ENCODE measurements around the gene ITIH4. TPM values are rescaled to one million over a fixed set of nuclear protein-coding genes. Genes with fewer than 3 reads are reported as not detected.

ITIH4 gene
- total and polyA plus RNA-seq, 4 donors: 25.0 to 368 (median 72.1) TPM

DNA sequence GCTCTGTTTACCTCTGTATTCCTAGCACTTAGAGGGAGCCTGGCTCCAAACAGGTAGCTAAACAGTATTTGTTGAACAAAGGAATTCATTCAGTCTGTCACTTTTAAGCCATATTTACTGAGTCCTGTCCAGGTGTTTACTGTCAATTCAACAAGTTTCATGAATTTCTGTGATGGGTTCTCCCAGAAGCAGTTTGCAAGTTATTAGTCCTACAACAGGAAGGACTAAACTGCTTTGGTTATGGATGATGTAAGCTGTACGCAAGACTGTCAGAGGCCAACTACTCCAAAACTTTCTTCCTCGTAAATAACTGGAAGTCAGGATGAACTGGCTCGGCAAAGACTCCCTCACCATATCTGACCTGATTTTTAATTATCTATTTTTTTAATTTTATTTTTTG is 41.8 kb upstream of the ITIH4 start:
- no peak overlapping the region for H3K4me3 ChIP-seq (ENCODE audit: low read length in 2 of 2)
- peaks cover 0 to 6% of the 10 kb centered on the region in 2 donors for H3K4me1 ChIP-seq (ENCODE audit: control insufficient read depth in 1 of 2, insufficient read depth in 2 of 2, low read length in 2 of 2)
- no peaks in the 10 kb centered on the region for H3K9me3 ChIP-seq (ENCODE audit: control insufficient read depth, low read length)
- intact Hi-C loops (cut with DNase I): no loop called here
- DNase-seq: no peak
- WGBS, 2 donors: 87 to 89% methylated on average over 3 of the region's 3 CpGs
- ATAC-seq (ENCODE audit: low FRiP score): no peak
- H3K27me3 ChIP-seq (ENCODE audit: control insufficient read depth in 1 of 2, insufficient read depth in 2 of 2, low read length in 1 of 2): no peaks in the 10 kb centered on the region
- H3K36me3 ChIP-seq (ENCODE audit: control insufficient read depth in 1 of 2, insufficient read depth in 2 of 2, low read length in 1 of 2): no peaks in the 10 kb centered on the region
- no peak overlapping the region for H3K27ac ChIP-seq (ENCODE audit: low read depth in 1 of 2, low read length in 2 of 2)

DNA sequence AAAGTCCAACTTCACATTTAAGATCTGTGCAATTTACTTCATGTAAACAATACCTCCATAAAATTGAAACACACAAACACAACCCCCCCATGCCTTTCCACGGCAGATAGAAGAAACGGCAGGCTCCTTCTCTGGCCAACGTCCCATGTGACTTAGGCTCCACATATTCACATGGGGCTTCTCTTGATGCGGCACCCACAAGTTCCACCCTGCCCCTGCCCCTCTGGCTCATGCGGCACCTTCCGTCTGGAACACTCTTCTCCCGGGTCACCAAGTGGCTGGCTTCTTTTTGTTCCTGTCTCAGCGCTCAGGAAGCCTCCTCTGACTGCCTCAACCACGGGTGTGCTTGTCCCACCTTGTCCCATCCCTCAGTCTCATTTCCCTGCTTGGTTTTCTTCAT is 41.3 kb upstream of the ITIH4 start:
- ATAC-seq (ENCODE audit: low FRiP score): no peak
- 67 to 71% methylated on average over 9 of the region's 9 CpGs for WGBS, 2 donors
- intact Hi-C loops (cut with DNase I): no loop called here

DNA sequence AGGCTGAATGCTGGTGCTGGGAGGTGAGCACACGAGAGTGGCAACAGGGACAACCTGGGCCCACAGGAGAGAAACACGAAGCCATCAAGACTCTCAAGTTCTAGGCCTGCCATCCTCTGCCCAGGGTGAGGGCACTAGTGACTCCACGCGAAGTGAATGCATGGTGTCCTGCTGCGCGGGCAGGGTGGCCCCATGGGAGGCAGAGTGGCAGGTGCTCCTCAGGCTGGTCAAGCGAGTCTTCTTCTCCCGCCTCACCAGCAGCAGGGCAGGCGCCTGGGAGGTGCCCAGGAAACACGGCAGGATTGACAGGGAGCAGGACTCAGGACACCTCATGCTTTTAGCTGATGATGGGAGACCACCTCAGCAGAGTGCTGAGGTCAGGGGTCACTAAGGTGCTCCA is 40.0 kb upstream of the ITIH4 start:
- intact Hi-C loops (cut with DNase I): no loop called here
- Histone ChIP-seq H3K9me3 (ENCODE audit: control insufficient read depth, low read length) (no peaks in the 10 kb centered on the region), H3K27me3 (ENCODE audit: control insufficient read depth in 1 of 2, insufficient read depth in 2 of 2, low read length in 1 of 2) (no peaks in the 10 kb centered on the region), H3K4me3 (ENCODE audit: low read length in 2 of 2) (no peak overlapping the region), H3K27ac (ENCODE audit: low read depth in 1 of 2, low read length in 2 of 2) (no peak overlapping the region), H3K4me1 (ENCODE audit: control insufficient read depth in 1 of 2, insufficient read depth in 2 of 2, low read length in 2 of 2) (peaks cover 0 to 6% of the 10 kb centered on the region in 2 donors), H3K36me3 (ENCODE audit: control insufficient read depth in 1 of 2, insufficient read depth in 2 of 2, low read length in 1 of 2) (no peaks in the 10 kb centered on the region)
- no peak for DNase-seq
- 94 to 97% methylated on average over 10 of the region's 10 CpGs for whole genome bisulfite sequencing, 2 donors
- ATAC-seq (ENCODE audit: low FRiP score): no peak

More for the DNA sequence above, 41.3 kb upstream of the ITIH4 start:
- H3K9me3 ChIP-seq (ENCODE audit: control insufficient read depth, low read length): no peaks in the 10 kb centered on the region
- no peak for DNase-seq
- peaks cover 0 to 6% of the 10 kb centered on the region in 2 donors for H3K4me1 ChIP-seq (ENCODE audit: control insufficient read depth in 1 of 2, insufficient read depth in 2 of 2, low read length in 2 of 2)
- H3K36me3 ChIP-seq (ENCODE audit: control insufficient read depth in 1 of 2, insufficient read depth in 2 of 2, low read length in 1 of 2): no peaks in the 10 kb centered on the region
- no peak overlapping the region for H3K27ac ChIP-seq (ENCODE audit: low read depth in 1 of 2, low read length in 2 of 2)
- H3K27me3 ChIP-seq (ENCODE audit: control insufficient read depth in 1 of 2, insufficient read depth in 2 of 2, low read length in 1 of 2): no peaks in the 10 kb centered on the region
- H3K4me3 ChIP-seq (ENCODE audit: low read length in 2 of 2): no peak overlapping the region

DNA sequence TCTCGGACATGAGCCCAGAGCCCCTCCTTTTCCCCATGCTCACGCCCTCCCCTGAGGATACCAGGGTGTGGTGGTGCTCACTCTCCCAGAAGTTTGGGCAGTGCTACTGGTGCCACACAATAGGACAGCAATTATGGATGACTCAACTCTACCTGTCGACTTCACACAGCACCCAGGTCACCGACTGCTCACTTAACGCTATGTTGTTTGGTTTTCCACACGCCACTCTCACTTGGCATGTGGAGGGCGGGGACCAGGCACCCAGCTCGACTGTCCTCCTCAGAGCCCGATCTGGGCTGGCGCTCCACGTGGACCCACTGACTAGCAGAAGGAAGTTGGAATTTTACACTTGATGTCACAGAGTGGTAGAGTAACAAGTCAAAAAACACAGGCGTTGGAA is 36.0 kb upstream of the ITIH4 start:
- no peak for ATAC-seq (ENCODE audit: low FRiP score)
- H3K9me3 ChIP-seq (ENCODE audit: control insufficient read depth, low read length): no peaks in the 10 kb centered on the region
- WGBS, 2 donors: 94 to 95% methylated on average over 12 of the region's 12 CpGs
- H3K4me1 ChIP-seq (ENCODE audit: control insufficient read depth in 1 of 2, insufficient read depth in 2 of 2, low read length in 2 of 2): no peaks in the 10 kb centered on the region
- intact Hi-C loops (cut with DNase I): no loop called here
- no peak for DNase-seq
- no peaks in the 10 kb centered on the region for H3K27me3 ChIP-seq (ENCODE audit: control insufficient read depth in 1 of 2, insufficient read depth in 2 of 2, low read length in 1 of 2)
- no peak overlapping the region for H3K27ac ChIP-seq (ENCODE audit: low read depth in 1 of 2, low read length in 2 of 2)
- H3K36me3 ChIP-seq (ENCODE audit: control insufficient read depth in 1 of 2, insufficient read depth in 2 of 2, low read length in 1 of 2): no peaks in the 10 kb centered on the region
- H3K4me3 ChIP-seq (ENCODE audit: low read length in 2 of 2): no peak overlapping the region

DNA sequence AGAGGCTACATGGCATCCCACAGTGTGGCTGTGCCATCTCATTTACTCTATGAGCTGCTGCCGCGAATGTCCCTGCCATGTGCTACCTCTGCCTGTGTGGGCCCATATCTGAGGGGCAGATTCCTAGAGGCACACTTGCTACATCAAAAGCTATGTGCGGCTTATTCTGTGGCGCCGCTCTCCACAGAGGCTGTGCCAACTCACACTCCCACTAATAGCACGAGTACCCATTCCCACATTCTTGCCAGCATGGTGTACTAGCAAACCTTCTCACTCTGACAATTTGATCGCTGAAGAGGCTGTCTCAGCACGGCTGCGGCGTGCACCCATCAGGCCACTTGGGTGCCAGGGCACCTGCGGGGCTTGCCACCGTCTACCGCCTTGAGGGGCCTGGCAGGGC is 35.5 kb upstream of the ITIH4 start:
- H3K36me3 ChIP-seq (ENCODE audit: control insufficient read depth in 1 of 2, insufficient read depth in 2 of 2, low read length in 1 of 2): no peaks in the 10 kb centered on the region
- H3K4me1 ChIP-seq (ENCODE audit: control insufficient read depth in 1 of 2, insufficient read depth in 2 of 2, low read length in 2 of 2): no peaks in the 10 kb centered on the region
- no peaks in the 10 kb centered on the region for H3K9me3 ChIP-seq (ENCODE audit: control insufficient read depth, low read length)
- no peak for ATAC-seq (ENCODE audit: low FRiP score)
- no peak for DNase-seq
- H3K27ac ChIP-seq (ENCODE audit: low read depth in 1 of 2, low read length in 2 of 2): no peak overlapping the region
- H3K27me3 ChIP-seq (ENCODE audit: control insufficient read depth in 1 of 2, insufficient read depth in 2 of 2, low read length in 1 of 2): no peaks in the 10 kb centered on the region
- WGBS, 2 donors: 94% methylated on average over 13 of the region's 13 CpGs
- intact Hi-C loops (cut with DNase I): no loop called here
- H3K4me3 ChIP-seq (ENCODE audit: low read length in 2 of 2): no peak overlapping the region

DNA sequence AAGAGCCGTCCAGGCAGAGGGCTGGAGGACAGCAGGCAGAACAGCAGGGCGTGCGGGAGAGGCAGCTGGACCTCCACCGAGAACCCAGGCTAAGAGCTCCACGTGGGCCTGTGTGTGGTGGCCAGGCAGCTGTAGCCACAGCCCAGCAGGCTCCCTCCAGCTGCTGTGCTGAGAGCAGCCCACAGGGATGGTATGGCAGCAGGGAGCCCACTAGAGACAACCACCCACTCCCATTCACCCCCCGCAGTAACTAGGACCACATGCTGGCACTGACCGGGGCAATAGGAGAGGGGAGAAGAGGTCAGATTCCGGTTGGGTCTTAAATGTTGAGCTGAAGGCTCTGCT is 29.9 kb upstream of the ITIH4 start:
- H3K27me3 ChIP-seq (ENCODE audit: control insufficient read depth in 1 of 2, insufficient read depth in 2 of 2, low read length in 1 of 2): no peaks in the 10 kb centered on the region
- DNase-seq: no peak
- no peaks in the 10 kb centered on the region for H3K9me3 ChIP-seq (ENCODE audit: control insufficient read depth, low read length)
- no peak for ATAC-seq (ENCODE audit: low FRiP score)
- H3K4me1 ChIP-seq (ENCODE audit: control insufficient read depth in 1 of 2, insufficient read depth in 2 of 2, low read length in 2 of 2): no peaks in the 10 kb centered on the region
- H3K36me3 ChIP-seq (ENCODE audit: control insufficient read depth in 1 of 2, insufficient read depth in 2 of 2, low read length in 1 of 2): no peaks in the 10 kb centered on the region
- WGBS, 2 donors: 77 to 78% methylated on average over 8 of the region's 8 CpGs
- H3K27ac ChIP-seq (ENCODE audit: low read depth in 1 of 2, low read length in 2 of 2): no peak overlapping the region
- no peak overlapping the region for H3K4me3 ChIP-seq (ENCODE audit: low read length in 2 of 2)
- intact Hi-C loops (cut with DNase I): no loop called here

DNA sequence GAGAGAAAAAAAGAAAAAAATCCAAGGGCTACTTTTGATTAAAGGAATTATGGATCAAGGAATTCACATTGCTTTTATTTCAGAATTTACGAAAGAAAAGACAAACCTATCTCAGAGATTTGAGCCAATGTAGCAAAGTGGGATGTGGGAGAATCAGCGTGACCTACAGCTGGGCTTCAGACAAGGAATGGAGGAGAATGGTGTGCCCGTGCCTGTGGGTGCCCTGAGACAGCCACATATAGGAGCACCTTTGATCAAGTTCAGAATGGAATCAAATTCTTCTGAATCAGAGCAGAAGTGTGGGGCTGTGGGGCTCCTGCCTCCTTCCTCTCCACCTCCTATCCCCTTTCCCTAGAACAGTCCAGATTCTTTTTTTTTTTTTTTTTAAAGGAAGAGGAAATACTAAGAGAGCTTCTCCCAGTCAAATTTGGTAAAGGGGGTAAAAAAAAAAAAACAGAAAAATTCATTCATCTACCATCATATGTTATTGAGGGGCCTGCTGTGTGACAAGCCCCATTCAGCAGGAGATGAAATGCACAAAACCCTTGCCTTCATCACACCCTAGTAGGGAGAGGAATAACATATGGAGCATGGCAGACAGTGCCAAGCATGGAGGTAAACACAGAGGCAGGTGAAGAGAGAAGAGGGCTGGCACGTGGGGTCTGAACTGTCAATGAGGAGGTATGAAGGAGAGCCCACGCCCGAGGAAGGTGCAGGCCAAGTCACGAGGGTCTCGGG is 29.4 kb upstream of the ITIH4 start:
- H3K9me3 ChIP-seq (ENCODE audit: control insufficient read depth, low read length): no peaks in the 10 kb centered on the region
- H3K27ac ChIP-seq (ENCODE audit: low read depth in 1 of 2, low read length in 2 of 2): no peak overlapping the region
- no peaks in the 10 kb centered on the region for H3K27me3 ChIP-seq (ENCODE audit: control insufficient read depth in 1 of 2, insufficient read depth in 2 of 2, low read length in 1 of 2)
- ATAC-seq (ENCODE audit: low FRiP score) (no peak), DNase-seq (no peak)
- no peaks in the 10 kb centered on the region for H3K4me1 ChIP-seq (ENCODE audit: control insufficient read depth in 1 of 2, insufficient read depth in 2 of 2, low read length in 2 of 2)
- intact Hi-C loops (cut with DNase I): loop anchor here in 1 of 2 donors (10.0 kb wide), 1 partner anchor 75 kb away; no protein-coding TSS in a partner anchor
- H3K4me3 ChIP-seq (ENCODE audit: low read length in 2 of 2): no peak overlapping the region
- H3K36me3 ChIP-seq (ENCODE audit: control insufficient read depth in 1 of 2, insufficient read depth in 2 of 2, low read length in 1 of 2): no peaks in the 10 kb centered on the region
- WGBS, 2 donors: 82 to 86% methylated on average over 8 of the region's 8 CpGs

DNA sequence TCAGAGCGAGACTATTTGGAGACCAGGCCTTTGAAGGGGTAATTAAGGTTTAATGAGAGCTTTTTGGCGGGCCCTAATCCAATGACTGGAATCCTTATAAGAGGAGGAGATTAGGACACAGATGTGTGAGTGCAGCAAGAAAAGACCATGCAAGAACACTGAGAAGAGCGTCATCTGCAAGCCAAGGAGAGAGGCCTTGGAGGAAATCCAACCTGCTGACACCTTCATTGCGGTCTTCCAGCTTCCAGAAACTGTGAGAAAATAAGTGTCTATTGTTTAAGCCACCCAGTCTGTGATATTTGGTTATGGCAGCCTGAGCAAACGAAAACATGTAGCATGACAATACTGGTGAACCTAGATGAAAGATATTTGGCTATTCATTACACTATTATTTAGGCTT is 27.4 kb upstream of the ITIH4 start:
- intact Hi-C loops (cut with DNase I): loop anchor here in 1 of 2 donors (10.0 kb wide), 1 partner anchor 77 kb away; no protein-coding TSS in a partner anchor
- H3K4me3 ChIP-seq (ENCODE audit: low read length in 2 of 2): no peak overlapping the region
- no peak for DNase-seq
- no peaks in the 10 kb centered on the region for H3K4me1 ChIP-seq (ENCODE audit: control insufficient read depth in 1 of 2, insufficient read depth in 2 of 2, low read length in 2 of 2)
- H3K27ac ChIP-seq (ENCODE audit: low read depth in 1 of 2, low read length in 2 of 2): no peak overlapping the region
- ATAC-seq (ENCODE audit: low FRiP score): no peak
- 92 to 93% methylated on average over 5 of the region's 5 CpGs for WGBS, 2 donors
- H3K36me3 ChIP-seq (ENCODE audit: control insufficient read depth in 1 of 2, insufficient read depth in 2 of 2, low read length in 1 of 2): no peaks in the 10 kb centered on the region
- H3K9me3 ChIP-seq (ENCODE audit: control insufficient read depth, low read length): no peaks in the 10 kb centered on the region
- no peaks in the 10 kb centered on the region for H3K27me3 ChIP-seq (ENCODE audit: control insufficient read depth in 1 of 2, insufficient read depth in 2 of 2, low read length in 1 of 2)

DNA sequence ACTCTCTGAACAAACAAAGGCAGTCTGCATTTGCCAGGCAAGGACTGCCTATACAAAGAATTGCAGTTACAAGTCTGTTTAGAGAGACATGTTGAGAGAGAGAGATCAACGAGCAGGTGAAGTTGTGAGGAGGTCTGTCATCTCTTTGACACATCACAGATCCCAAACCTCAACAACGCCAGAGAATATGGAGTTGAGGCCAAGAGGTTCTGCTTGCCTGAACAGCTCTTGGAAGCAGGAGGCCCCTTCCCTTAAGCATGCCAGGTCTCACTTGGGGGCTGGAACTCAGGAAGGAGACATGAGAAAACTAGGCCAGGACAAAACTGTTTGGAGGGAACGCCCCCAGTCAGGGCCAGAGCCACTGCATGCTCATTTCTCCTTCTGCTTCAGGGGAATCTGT is 26.7 kb upstream of the ITIH4 start:
- WGBS, 2 donors: 29 to 32% methylated on average over 3 of the region's 3 CpGs
- H3K4me1 ChIP-seq (ENCODE audit: control insufficient read depth in 1 of 2, insufficient read depth in 2 of 2, low read length in 2 of 2): no peaks in the 10 kb centered on the region
- no peak overlapping the region for H3K4me3 ChIP-seq (ENCODE audit: low read length in 2 of 2)
- no peak overlapping the region for H3K27ac ChIP-seq (ENCODE audit: low read depth in 1 of 2, low read length in 2 of 2)
- ATAC-seq (ENCODE audit: low FRiP score): no peak
- H3K27me3 ChIP-seq (ENCODE audit: control insufficient read depth in 1 of 2, insufficient read depth in 2 of 2, low read length in 1 of 2): no peaks in the 10 kb centered on the region
- no peak for DNase-seq
- intact Hi-C loops (cut with DNase I): loop anchor here in 1 of 2 donors (10.0 kb wide), 1 partner anchor 78 kb away; no protein-coding TSS in a partner anchor
- H3K9me3 ChIP-seq (ENCODE audit: control insufficient read depth, low read length): no peaks in the 10 kb centered on the region
- H3K36me3 ChIP-seq (ENCODE audit: control insufficient read depth in 1 of 2, insufficient read depth in 2 of 2, low read length in 1 of 2): no peaks in the 10 kb centered on the region

Data from aorta (tissue), 5 donors.